CD4-positive, alpha-beta T cell (primary cell): Measurements from ENCODE around the gene CDH18. TPM values are rescaled to one million over a fixed set of nuclear protein-coding genes. Genes with fewer than 3 reads are reported as not detected.

Experiments
- ATAC-seq: fragments of 200-7000 bp; cut with Tn5 transposase; one replicate; pipeline ENCODE4 v1.10.0; 2022; ENCODE audit warnings: mild to moderate bottlenecking; ENCODE audit not compliant: poor library complexity
- CTCF ChIA-PET: fragments of 350-600 bp; sonication (Branson Sonifier 250); formaldehyde crosslinking; loops from one replicate; lab custom pipeline; 2021; ENCODE audit warnings: antibody characterized with exemption, inconsistent platforms; lab: Charles Lee
- POLR2A ChIA-PET: fragments of 350-600 bp; sonication (Branson Sonifier 250); formaldehyde crosslinking; loops from one replicate; lab custom pipeline; 2021; ENCODE audit warnings: antibody characterized with exemption, inconsistent platforms; lab: Charles Lee
- DNase-seq, 14 experiments: peaks; one replicate each; pipeline ENCODE4 v3.0.0-alpha.2; 2013 to 2020; ENCODE audit warnings: mixed read lengths in 2 of 14
- H3K27ac ChIP-seq, 2 donors: one replicate each; pipeline versions ENCODE4 v1.5.1 to v1.7.0; 2013; ENCODE audit warnings: low read length in 2 of 2, low read depth in 1 of 2, mild to moderate bottlenecking in 1 of 2
- H3K27me3 ChIP-seq, 2 experiments: 1 replicate in 1 of 2; 2 replicates in 1 of 2; pipeline versions ENCODE4 v1.6.1 to v1.7.0; 2013; ENCODE audit warnings: low read length in 2 of 2, control low read depth in 1 of 2, mild to moderate bottlenecking in 1 of 2, moderate library complexity in 1 of 2; ENCODE audit not compliant: insufficient read depth in 2 of 2, control insufficient read depth in 1 of 2
- H3K36me3 ChIP-seq: one replicate; pipeline ENCODE4 v1.6.1; 2013; ENCODE audit warnings: low read length, control low read depth; ENCODE audit not compliant: insufficient read depth
- H3K4me1 ChIP-seq: one replicate; pipeline ENCODE4 v1.6.1; 2013; ENCODE audit warnings: low read length, control low read depth; ENCODE audit not compliant: insufficient read depth
- H3K4me3 ChIP-seq: one replicate; pipeline ENCODE4 v1.5.1; 2013; ENCODE audit warnings: mild to moderate bottlenecking, low read length, moderate library complexity
- H3K9me3 ChIP-seq, 2 experiments: 1 replicate in 1 of 2; 2 replicates in 1 of 2; pipeline versions ENCODE4 v1.6.1 to v1.7.0; 2013; ENCODE audit warnings: low read length in 2 of 2, mild to moderate bottlenecking in 2 of 2, control low read depth in 1 of 2, moderate library complexity in 1 of 2; ENCODE audit not compliant: control insufficient read depth in 1 of 2, insufficient read depth in 1 of 2
- H3K27ac Mint-ChIP-seq: one replicate; pipeline ENCODE4 v1.8.0; 2020; ENCODE audit warnings: mixed read lengths
- H3K27me3 Mint-ChIP-seq: one replicate; pipeline ENCODE4 v1.8.0; 2021; ENCODE audit warnings: mixed read lengths
- H3K36me3 Mint-ChIP-seq: one replicate; pipeline ENCODE4 v1.8.0; 2021; ENCODE audit warnings: low read depth, mixed read lengths
- H3K4me1 Mint-ChIP-seq: one replicate; pipeline ENCODE4 v1.8.0; 2021; ENCODE audit warnings: low read depth, mixed read lengths
- H3K4me3 Mint-ChIP-seq: one replicate; pipeline ENCODE4 v1.8.0; 2020; ENCODE audit warnings: mild to moderate bottlenecking, mixed read lengths
- H3K9me3 Mint-ChIP-seq: one replicate; pipeline ENCODE4 v1.8.0; 2020; ENCODE audit warnings: mixed read lengths
- intact Hi-C, 2 experiments: fragments of 100-400 bp; cut with DNase I in 1 of 2; cut with micrococcal nuclease in 1 of 2; formaldehyde crosslinking; loops; one replicate each; pipeline versions ENCODE4 v1.15.1 to v1.9.0; 2023 to 2025; cut with DNase I, micrococcal nuclease
- total RNA-seq, 174 experiments: library from RNA in 2 of 174; stranded (reverse) in 2 of 174; gene quantifications; one replicate each; pipeline ENCODE4 v1.2.3 and lab custom pipeline; 2021 to 2026
- TF ChIP-seq, protein P1 (sequence below): fragments of 200-600 bp; IDR thresholded peaks from one replicate; pipeline ENCODE4 v1.8.0; 2022; ENCODE audit warnings: antibody characterized with exemption, mild to moderate bottlenecking

The CDH18 gene
- total RNA-seq, 2 experiments from 2014 or later: not detected

DNA sequence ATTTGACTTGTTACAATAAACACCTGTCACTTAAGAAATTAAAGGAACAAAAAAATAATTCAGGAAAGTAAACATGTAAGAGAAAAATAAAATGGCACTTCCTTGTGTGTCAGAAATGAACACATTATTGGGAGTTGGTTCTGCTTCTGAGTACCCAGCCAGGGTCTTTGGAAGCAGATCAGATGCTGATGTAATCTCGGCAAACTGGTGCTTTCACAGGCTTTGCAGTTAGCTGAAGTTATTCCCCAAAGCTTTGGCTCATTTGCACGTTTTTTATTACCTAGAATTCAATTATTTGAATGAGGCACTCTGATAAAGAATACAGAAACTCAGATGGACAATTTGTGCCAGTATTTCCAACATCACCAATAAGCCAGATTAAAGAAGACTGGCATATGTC lies 10.9 kb downstream of the CDH18 start:
- Histone ChIP-seq H3K27ac (no peak overlapping the region), H3K36me3 (no peaks in the 10 kb centered on the region), H3K4me1 (no peaks in the 10 kb centered on the region), H3K4me3 (no peak overlapping the region), H3K27me3 (no peaks in the 10 kb centered on the region), H3K9me3 (peaks cover 0 to 10% of the 10 kb centered on the region in 2 experiments)
- no peak overlapping the region for H3K4me3 Mint-ChIP-seq
- H3K27ac Mint-ChIP-seq: no peak overlapping the region
- CTCF ChIA-PET: no interaction called here
- intact Hi-C loops: no loop called here
- TF ChIP-seq, protein P1, sequence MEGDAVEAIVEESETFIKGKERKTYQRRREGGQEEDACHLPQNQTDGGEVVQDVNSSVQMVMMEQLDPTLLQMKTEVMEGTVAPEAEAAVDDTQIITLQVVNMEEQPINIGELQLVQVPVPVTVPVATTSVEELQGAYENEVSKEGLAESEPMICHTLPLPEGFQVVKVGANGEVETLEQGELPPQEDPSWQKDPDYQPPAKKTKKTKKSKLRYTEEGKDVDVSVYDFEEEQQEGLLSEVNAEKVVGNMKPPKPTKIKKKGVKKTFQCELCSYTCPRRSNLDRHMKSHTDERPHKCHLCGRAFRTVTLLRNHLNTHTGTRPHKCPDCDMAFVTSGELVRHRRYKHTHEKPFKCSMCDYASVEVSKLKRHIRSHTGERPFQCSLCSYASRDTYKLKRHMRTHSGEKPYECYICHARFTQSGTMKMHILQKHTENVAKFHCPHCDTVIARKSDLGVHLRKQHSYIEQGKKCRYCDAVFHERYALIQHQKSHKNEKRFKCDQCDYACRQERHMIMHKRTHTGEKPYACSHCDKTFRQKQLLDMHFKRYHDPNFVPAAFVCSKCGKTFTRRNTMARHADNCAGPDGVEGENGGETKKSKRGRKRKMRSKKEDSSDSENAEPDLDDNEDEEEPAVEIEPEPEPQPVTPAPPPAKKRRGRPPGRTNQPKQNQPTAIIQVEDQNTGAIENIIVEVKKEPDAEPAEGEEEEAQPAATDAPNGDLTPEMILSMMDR: no peak
- ATAC-seq (no peak), DNase-seq (no peak)
- no peaks in the 10 kb centered on the region for H3K4me1 Mint-ChIP-seq
- peaks cover 27% of the 10 kb centered on the region for H3K9me3 Mint-ChIP-seq
- no peaks in the 10 kb centered on the region for H3K36me3 Mint-ChIP-seq
- POLR2A ChIA-PET: no interaction called here
- H3K27me3 Mint-ChIP-seq: no peaks in the 10 kb centered on the region

GRCh38 chr5:19975795-19976194 lies 12.2 kb downstream of the CDH18 start:
- Mint-ChIP-seq H3K4me3 (no peak overlapping the region), H3K27ac (no peak overlapping the region), H3K27me3 (no peaks in the 10 kb centered on the region), H3K9me3 (peaks cover 23% of the 10 kb centered on the region), H3K4me1 (no peaks in the 10 kb centered on the region), H3K36me3 (no peaks in the 10 kb centered on the region)
- TF ChIP-seq, protein P1: no peak
- ChIA-PET POLR2A (no interaction called here), CTCF (no interaction called here)
- DNase-seq (no peak), ATAC-seq (no peak)
- intact Hi-C loops: no loop called here
- no peaks in the 10 kb centered on the region for H3K36me3 ChIP-seq
- no peak overlapping the region for H3K4me3 ChIP-seq
- H3K27me3 ChIP-seq: no peaks in the 10 kb centered on the region
- no peak overlapping the region for H3K27ac ChIP-seq
- peaks cover 0 to 10% of the 10 kb centered on the region in 2 experiments for H3K9me3 ChIP-seq
- H3K4me1 ChIP-seq: no peaks in the 10 kb centered on the region

- Histone ChIP-seq H3K4me1 (no peaks in the 10 kb centered on the region), H3K27me3 (no peaks in the 10 kb centered on the region), H3K27ac (no peak overlapping the region), H3K9me3 (peaks cover 0 to 10% of the 10 kb centered on the region in 2 experiments), H3K36me3 (no peaks in the 10 kb centered on the region), H3K4me3 (no peak overlapping the region)
- no peaks in the 10 kb centered on the region for H3K27me3 Mint-ChIP-seq
- intact Hi-C loops: no loop called here
- H3K36me3 Mint-ChIP-seq: no peaks in the 10 kb centered on the region
- peaks cover 3% of the 10 kb centered on the region for H3K9me3 Mint-ChIP-seq
- POLR2A ChIA-PET: no interaction called here
- CTCF ChIA-PET: no interaction called here
- H3K4me1 Mint-ChIP-seq: no peaks in the 10 kb centered on the region
- ATAC-seq: no peak
- TF ChIP-seq, protein P1: no peak
- DNase-seq: no peak
- H3K4me3 Mint-ChIP-seq: no peak overlapping the region
- H3K27ac Mint-ChIP-seq: no peak overlapping the region
Observed at GRCh38 chr5:19960451-19960850, 27.5 kb downstream of the CDH18 start.
